HAP-1 (cell line): Measurements from ENCODE around the gene TRAP1.
"Not testable (repeated sequence)": the region's sequence is repeated elsewhere in the genome, so short reads cannot be mapped to it uniquely, and the experiment has no call there.

Source experiments
- DNase-seq, 2 experiments: peaks; one replicate each; pipeline ENCODE4 v3.0.0-alpha.2; 2016 to 2020; ENCODE audit warnings: low spot score in 2 of 2
- H3K27me3 ChIP-seq: fragments of 250-450 bp; sonication (Bioruptor Pico); 2 replicates; pipeline ENCODE4 v1.5.1; 2020; ENCODE audit warnings: low read depth, mild to moderate bottlenecking, moderate library complexity
- H3K36me3 ChIP-seq: fragments of 250-450 bp; sonication (Bioruptor Pico); replicated peaks from 2 replicates; pipeline ENCODE4 v1.5.1; 2020; ENCODE audit warnings: mild to moderate bottlenecking
- H3K4me1 ChIP-seq: fragments of 250-450 bp; sonication (Bioruptor Pico); 2 replicates; pipeline ENCODE4 v1.5.1; 2020; ENCODE audit warnings: mild to moderate bottlenecking
- H3K4me3 ChIP-seq: fragments of 250-450 bp; sonication (Bioruptor Pico); 2 replicates; pipeline ENCODE4 v1.5.1; 2020; ENCODE audit warnings: mild to moderate bottlenecking, moderate library complexity
- H3K9me3 ChIP-seq: fragments of 250-450 bp; sonication (Bioruptor Pico); 2 replicates; pipeline ENCODE4 v1.5.1; 2020; ENCODE audit warnings: mild to moderate bottlenecking, moderate library complexity
- in situ Hi-C: fragments of 300-500 bp; cut with MboI; formaldehyde crosslinking; loops from 3 replicates; pipeline ENCODE4 v1.14.3; 2020; ENCODE audit warnings: low sequenced_read_pairs, inconsistent platforms, mixed read lengths

Gene TRAP1

GRCh38 chr16:3715430-3715829 is 1.9 kb downstream of the TRAP1 start:
- Histone ChIP-seq H3K4me3 (no peak overlapping the region; the same call in 1 of the 2 replicates), H3K9me3 (no peaks in the 10 kb centered on the region; the same call in 1 of the 2 replicates), H3K4me1 (peaks cover 28% of the 10 kb centered on the region), H3K27me3 (no peaks in the 10 kb centered on the region), H3K36me3 (peaks cover 35% of the 10 kb centered on the region)
- DNase-seq = no peak
- in situ Hi-C loops = no loop called here

GRCh38 chr16:3714378-3714777 is 2.9 kb downstream of the TRAP1 start:
- in situ Hi-C loops, H3K27me3 ChIP-seq, DNase-seq, H3K4me3 ChIP-seq, H3K9me3 ChIP-seq: not testable (repeated sequence)
- Histone ChIP-seq H3K36me3 (peaks cover 45% of the 10 kb centered on the region), H3K4me1 (peaks cover 28% of the 10 kb centered on the region)

- peaks cover 45% of the 10 kb centered on the region for H3K36me3 ChIP-seq
- H3K4me3 ChIP-seq = no peak overlapping the region
- DNase-seq = no peak
- in situ Hi-C loops = no loop called here
- no peaks in the 10 kb centered on the region for H3K27me3 ChIP-seq
- peaks cover 28% of the 10 kb centered on the region for H3K4me1 ChIP-seq
- no peaks in the 10 kb centered on the region; the same call in 1 of the 2 replicates for H3K9me3 ChIP-seq
Measured at GRCh38 chr16:3713587-3714242, 3.6 kb downstream of the TRAP1 start.

- peaks cover 24% of the 10 kb centered on the region for H3K4me1 ChIP-seq
- H3K27me3 ChIP-seq = no peaks in the 10 kb centered on the region
- H3K4me3 ChIP-seq = no peak overlapping the region
- no peaks in the 10 kb centered on the region for H3K9me3 ChIP-seq
- peaks cover 45% of the 10 kb centered on the region for H3K36me3 ChIP-seq
- DNase-seq = no peak
- in situ Hi-C loops = no loop called here
Measured at GRCh38 chr16:3712861-3713372, 4.4 kb downstream of the TRAP1 start.

GRCh38 chr16:3706253-3707012 is 10.9 kb downstream of the TRAP1 start:
- H3K36me3 ChIP-seq = peaks cover 24% of the 10 kb centered on the region
- no peaks in the 10 kb centered on the region for H3K4me1 ChIP-seq
- in situ Hi-C loops = no loop called here

GRCh38 chr16:3702082-3702481 is 15.2 kb downstream of the TRAP1 start:
- no peak for DNase-seq
- Histone ChIP-seq H3K36me3 (peaks cover 20% of the 10 kb centered on the region), H3K4me3 (no peak overlapping the region), H3K27me3 (no peaks in the 10 kb centered on the region), H3K4me1 (no peaks in the 10 kb centered on the region), H3K9me3 (no peaks in the 10 kb centered on the region)
- in situ Hi-C loops = no loop called here

More at GRCh38 chr16:3706253-3707012, 10.9 kb downstream of the TRAP1 start:
- H3K9me3 ChIP-seq = no peaks in the 10 kb centered on the region
- H3K4me3 ChIP-seq = no peak overlapping the region
- no peak for DNase-seq
- H3K27me3 ChIP-seq = no peaks in the 10 kb centered on the region

GRCh38 chr16:3701531-3701930 is 15.8 kb downstream of the TRAP1 start:
- Histone ChIP-seq H3K4me3 (no peak overlapping the region), H3K36me3 (peaks cover 17% of the 10 kb centered on the region), H3K27me3 (no peaks in the 10 kb centered on the region), H3K9me3 (no peaks in the 10 kb centered on the region), H3K4me1 (no peaks in the 10 kb centered on the region)
- in situ Hi-C loops = no loop called here
- DNase-seq = no peak

- Histone ChIP-seq H3K27me3 (no peaks in the 10 kb centered on the region), H3K9me3 (no peaks in the 10 kb centered on the region), H3K4me3 (no peak overlapping the region), H3K36me3 (peaks cover 22% of the 10 kb centered on the region), H3K4me1 (no peaks in the 10 kb centered on the region)
- in situ Hi-C loops = no loop called here
- DNase-seq = no peak
Measured at GRCh38 chr16:3698941-3699340, 18.4 kb downstream of the TRAP1 start.

GRCh38 chr16:3696425-3697218 is 20.7 kb downstream of the TRAP1 start:
- Histone ChIP-seq H3K27me3 (no peaks in the 10 kb centered on the region), H3K36me3 (peaks cover 14% of the 10 kb centered on the region), H3K4me1 (no peaks in the 10 kb centered on the region), H3K4me3 (no peak overlapping the region), H3K9me3 (no peaks in the 10 kb centered on the region)
- no peak for DNase-seq
- in situ Hi-C loops = no loop called here

- no peaks in the 10 kb centered on the region for H3K4me1 ChIP-seq
- no peak overlapping the region for H3K4me3 ChIP-seq
- no peaks in the 10 kb centered on the region for H3K27me3 ChIP-seq
- no peak for DNase-seq
- peaks cover 14% of the 10 kb centered on the region for H3K36me3 ChIP-seq
- no peaks in the 10 kb centered on the region for H3K9me3 ChIP-seq
- in situ Hi-C loops = no loop called here
Measured at GRCh38 chr16:3695610-3696369, 21.5 kb downstream of the TRAP1 start.

GRCh38 chr16:3694051-3694450 is 23.3 kb downstream of the TRAP1 start:
- no peaks in the 10 kb centered on the region for H3K9me3 ChIP-seq
- H3K36me3 ChIP-seq = peaks cover 26% of the 10 kb centered on the region
- in situ Hi-C loops = no loop called here
- peaks cover 2% of the 10 kb centered on the region; the same call in 1 of the 2 replicates for H3K4me1 ChIP-seq
- no peak overlapping the region for H3K4me3 ChIP-seq
- no peak for DNase-seq
- no peaks in the 10 kb centered on the region for H3K27me3 ChIP-seq

GRCh38 chr16:3691761-3692160 is 25.6 kb downstream of the TRAP1 start:
- H3K4me3 ChIP-seq = no peak overlapping the region
- no peaks in the 10 kb centered on the region for H3K9me3 ChIP-seq
- no peaks in the 10 kb centered on the region for H3K27me3 ChIP-seq
- in situ Hi-C loops = no loop called here
- peaks cover 47% of the 10 kb centered on the region for H3K36me3 ChIP-seq
- no peak for DNase-seq
- peaks cover 2% of the 10 kb centered on the region; the same call in 1 of the 2 replicates for H3K4me1 ChIP-seq
